HG02588 (cell line): ENCODE results near the gene WNK1.
"Not testable (repeated sequence)": the region's sequence is repeated elsewhere in the genome, so short reads cannot be mapped to it uniquely, and the experiment has no call there.

ENCODE experiments used
- ATAC-seq: cut with Tn5 transposase; IDR thresholded peaks from one replicate; pipeline ENCODE4 v1.9.1; 2021; ENCODE audit warnings: mild to moderate bottlenecking, moderate library complexity; ENCODE audit not compliant: unreplicated experiment

The WNK1 gene

GRCh38 chr12:777550-778047, 25.2 kb downstream of the WNK1 start:
- ATAC-seq, result no peak

GRCh38 chr12:778615-779014, 26.2 kb downstream of the WNK1 start:
- no peak for ATAC-seq

DNA sequence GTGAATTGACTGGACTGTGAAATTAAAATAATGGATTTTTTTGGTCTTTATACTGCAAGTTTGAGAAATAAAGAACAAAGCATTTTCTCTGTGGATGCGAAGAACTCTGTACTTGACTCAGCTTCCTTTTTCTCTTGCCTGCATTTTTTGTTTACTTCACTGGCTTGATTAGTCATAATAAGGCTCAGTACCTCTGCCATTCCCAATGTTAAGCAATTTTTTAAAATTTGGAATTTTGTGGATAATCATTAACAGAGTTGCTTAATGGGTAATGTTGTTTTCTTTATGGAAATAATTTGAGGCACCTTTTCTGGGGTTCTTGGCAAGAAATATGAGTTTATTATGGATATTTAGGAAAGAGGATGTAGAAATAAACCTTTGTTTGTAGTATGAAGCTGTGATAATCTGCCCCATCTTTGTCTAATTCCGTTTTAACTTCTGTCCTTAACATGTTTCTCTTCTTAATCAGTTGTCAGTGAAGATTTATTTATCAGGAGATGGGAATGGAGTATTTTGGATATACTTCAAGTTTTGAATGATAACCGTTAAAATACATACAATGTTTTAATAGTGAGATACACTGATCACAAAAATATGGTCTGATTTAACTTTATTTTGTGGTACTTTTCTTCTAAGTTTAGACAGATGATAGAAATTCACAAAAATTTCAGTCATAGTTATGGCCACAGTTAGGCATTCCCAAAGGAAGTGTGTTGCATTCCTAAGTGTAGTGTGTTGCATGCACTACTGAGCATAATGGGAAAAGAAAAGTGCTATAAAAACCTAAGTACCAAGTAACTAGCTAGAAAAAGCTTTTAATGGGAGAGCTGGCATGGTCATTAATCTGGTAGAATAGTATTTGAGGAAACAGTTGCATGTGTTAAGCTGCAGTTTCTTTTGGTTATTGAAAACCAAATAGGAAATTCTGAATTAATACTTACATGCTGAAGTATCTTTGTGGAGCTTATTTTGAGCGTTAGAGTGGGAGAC, 27.7 kb downstream of the WNK1 start:
- no peak for ATAC-seq

- ATAC-seq, result no peak
These were observed 28.5 kb downstream of the WNK1 start for GRCh38 chr12:780750-781379.

DNA sequence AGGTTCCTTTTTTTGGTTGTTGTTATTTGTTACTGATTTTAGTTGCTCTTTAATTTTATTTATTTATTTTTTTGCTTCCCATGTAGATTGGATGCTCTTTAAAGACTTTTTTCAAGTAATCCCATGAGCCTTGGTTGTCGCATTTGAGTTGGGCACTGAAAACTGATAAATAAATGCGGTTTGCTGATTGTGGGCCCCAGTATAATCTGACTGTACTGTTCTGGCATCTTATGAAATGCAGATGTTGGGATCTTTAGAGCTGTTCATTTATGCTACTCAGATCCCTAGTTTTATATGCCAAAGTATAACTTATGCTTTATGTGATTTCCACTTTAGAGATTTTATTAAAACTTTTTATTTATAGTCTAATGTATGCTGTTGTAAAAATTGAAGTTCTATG, 33.3 kb downstream of the WNK1 start:
- no peak for ATAC-seq

- ATAC-seq, result no peak
These were observed 35.9 kb downstream of the WNK1 start for GRCh38 chr12:788288-788687.

GRCh38 chr12:788762-789161, 36.4 kb downstream of the WNK1 start:
- ATAC-seq, result not testable (repeated sequence)

DNA sequence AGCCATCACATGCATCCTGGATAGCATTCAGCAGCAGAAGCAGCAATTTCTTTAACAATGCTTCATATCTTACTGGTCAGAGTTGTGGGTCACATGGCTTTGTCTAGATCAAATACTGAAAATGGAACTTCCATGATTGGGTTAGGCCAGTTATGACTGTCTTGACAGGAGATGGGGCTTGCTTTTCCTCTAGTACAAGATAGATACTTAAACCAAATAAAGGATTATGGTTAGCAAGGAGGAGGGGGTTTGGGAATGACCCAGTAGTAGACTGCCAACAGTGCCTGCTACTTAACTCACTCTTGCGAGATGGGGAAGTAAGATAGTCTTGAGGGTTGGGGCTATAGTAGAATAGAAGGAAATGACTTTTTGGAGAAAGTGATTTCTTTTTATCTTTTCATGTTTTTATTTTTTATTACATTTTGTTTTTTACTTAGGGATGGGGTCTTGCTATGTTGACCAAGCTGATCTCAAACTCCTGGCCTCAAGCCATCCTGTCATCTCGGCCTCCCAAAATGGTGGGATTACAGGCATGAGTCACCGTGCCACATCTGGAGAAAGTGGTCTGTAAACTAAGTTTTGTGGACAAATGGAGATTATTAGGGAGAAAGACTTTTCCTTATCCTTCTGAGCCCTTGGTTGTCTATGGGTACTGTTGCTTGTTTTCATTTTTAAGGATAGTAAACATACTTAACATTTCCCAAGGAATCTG, 37.6 kb downstream of the WNK1 start:
- ATAC-seq, result no peak

GRCh38 chr12:790608-791007, 38.2 kb downstream of the WNK1 start:
- ATAC-seq, result no peak

- ATAC-seq, result no peak
These were observed 40.7 kb downstream of the WNK1 start for GRCh38 chr12:793037-793436.

DNA sequence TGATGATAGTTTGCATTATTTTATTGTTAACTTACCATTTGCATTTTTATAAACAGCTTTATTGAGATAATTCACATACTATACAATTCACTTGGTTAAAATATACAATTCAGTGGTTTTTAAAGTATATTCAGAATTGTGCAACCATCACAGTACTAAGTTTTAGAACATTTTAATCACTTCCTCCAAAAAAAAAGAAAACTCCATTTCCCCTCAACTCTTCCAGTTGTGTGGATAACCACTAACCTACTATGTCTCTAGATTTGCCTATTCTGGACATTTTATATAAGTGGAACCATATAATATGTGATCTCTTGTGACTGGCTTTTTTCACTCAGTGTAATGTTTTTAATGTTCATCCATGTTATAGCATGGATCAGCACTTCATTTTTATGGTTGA, 41.3 kb downstream of the WNK1 start:
- no peak for ATAC-seq

- ATAC-seq, result no peak
These were observed 42.9 kb downstream of the WNK1 start for GRCh38 chr12:795305-795704.

DNA sequence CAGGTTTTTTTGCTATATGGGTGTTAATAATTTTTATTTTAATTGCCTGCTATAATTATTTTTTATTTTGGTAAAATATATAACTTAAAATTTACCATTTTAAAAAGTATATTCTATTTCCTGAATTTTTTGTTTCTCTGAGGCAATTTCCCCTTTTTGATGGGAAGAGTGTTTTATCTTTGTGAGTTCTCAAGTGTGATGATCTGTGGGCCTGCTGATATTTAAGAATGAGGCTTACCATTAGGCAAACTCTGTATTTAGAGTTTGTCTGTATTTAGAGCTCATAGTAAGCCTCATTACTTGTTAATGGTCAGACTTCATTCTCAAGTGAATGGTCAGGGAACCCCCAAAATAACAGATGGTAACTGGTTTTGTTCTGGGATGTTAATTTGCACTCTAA, 48.0 kb downstream of the WNK1 start:
- no peak for ATAC-seq

DNA sequence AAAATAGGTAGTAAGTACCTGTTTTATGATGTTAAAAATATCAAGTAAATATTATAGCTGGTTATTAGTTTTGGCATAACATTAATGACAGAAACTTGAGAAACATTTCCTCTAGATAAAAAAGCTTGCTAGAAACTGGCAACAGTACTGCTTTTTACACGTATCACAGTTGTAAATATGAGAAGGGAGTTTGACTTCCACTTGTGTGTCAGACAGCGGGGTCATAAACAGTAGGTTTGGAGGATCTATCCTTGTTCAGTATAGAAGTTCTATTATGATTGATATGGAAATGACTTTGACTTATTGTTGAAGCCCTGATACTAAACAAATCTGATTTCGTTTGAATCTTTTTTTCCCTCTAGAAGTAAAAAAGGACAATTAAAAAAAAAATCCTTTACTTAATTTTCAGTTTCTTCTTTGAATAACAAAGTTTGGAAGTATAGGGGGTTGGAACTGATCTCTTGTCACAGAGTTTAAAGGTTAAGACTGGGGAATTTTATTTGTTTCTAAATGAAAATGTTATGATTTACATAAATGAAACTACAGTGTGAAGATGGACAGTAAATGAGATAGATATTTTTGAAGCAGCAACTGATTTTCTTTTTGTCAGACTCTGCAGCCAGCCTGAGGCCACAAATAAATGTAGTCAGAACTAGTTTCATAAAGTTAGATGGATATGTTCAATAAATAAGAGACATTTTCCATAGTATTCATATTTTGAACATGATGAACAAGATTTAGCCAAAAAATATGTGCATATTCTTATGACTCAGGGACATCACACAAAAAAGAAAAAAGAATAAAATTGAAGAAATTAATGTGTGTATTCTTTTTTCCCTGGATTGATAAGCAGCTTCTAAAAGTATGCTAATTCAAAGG, 50.1 kb downstream of the WNK1 start:
- ATAC-seq, result no peak

DNA sequence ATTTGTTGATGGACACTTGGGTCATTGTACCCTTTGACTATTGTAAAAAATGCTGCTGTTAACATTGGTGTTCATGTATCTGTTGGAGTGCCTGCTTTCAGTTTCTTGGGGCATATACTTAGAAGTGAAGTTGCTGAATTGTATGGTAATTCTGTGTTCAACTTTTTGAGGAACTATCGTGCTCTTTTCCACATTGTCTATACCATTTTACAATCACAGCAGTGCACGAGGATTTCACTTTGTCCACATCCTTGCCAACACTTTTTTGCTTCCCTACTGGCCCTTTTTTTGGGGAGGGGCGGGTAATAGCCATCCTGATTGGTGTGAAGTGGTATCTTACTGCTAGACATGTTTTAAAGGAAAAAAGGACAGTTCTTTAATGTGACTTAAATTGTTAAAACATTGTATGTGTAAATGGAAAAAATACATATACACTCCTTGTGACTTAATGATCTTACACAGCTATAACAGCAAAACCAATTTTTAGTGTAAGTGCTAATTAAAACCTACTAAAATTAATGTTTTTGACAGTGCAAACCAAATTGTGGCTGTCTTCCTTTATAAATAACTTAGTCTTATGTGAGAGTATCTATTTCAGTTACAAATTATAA, 52.7 kb downstream of the WNK1 start:
- no peak for ATAC-seq

DNA sequence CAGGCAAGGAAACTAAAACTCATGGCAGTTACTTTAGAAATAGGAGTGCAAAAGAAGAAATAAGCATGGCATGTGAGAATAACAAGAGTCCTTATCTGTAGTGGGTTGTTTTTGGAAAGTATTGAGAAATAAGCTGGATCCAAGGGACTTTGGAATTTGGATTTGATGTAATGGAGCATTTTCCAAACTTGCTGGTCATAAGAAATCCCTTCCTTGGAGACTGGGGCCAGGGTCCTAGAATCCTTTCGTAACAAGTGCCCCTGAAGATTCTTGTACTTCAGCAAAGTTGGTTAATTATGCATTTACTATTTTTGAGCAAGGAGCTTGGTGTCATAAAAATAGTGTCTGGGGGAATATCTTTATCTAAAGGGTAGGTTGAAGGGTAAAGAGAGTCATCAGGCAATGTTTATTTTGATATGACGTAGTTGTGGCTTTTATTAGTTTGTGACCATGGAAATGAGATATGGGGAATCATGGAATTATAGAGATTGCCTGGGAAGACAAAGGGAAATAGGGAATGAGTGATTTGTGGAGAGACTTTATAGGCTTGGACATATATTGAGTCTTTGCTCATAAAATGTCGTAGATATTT, 53.9 kb downstream of the WNK1 start:
- no peak for ATAC-seq

DNA sequence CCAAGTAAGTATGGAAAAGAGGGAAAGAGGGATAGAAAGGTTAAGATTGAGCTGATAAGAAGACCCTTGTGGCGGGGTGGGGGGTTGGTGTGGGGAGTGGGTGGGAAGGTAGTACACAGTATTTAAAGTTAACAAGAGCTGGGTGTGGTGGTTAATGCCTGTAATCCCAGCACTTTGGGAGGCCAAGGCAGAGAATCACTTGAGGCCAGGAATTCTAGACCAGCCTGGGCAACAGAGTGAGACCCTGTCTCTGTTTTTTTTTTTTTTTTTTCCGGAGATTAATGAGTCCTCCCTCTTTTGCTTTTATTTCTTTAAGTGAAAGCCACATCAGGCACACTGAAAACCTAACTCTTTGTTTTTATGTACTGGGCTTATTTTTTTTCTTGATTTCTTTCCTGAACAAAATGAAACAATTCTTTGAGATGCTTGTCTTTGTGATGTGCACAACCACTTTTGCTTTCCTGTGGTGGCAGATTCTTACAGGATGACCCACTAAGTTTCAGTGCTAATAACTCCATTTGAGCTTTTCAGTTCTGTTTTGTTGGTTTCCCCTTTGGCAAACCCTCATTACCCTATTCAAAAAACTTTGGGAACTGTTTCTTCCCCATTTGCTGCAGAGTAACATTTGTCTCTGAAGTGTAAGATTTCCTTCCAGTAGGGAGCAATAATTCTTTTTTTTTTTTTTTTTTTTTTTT, 54.8 kb downstream of the WNK1 start:
- ATAC-seq, result no peak

DNA sequence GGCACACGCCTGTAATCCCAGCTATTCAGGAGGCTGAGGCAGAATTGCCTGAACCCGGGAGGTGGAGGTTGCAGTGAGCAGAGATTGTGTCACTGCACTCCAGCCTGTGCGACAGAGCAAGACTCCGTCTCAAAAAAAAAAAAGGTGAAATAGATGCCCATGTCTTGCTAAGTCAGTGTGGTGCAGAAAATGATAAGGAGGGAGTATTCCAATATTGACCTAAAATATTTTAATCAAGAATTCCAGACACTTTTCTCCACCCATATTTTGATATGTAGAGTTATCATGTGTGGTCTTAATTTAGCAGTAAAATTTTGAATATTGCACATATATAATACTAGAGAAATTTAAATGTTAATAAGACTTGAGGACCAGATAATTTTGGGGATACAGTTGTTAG, 57.7 kb downstream of the WNK1 start:
- no peak for ATAC-seq
